ENCODE results near the gene BLOC1S1.
"Not testable (repeated sequence)": the region's sequence is repeated elsewhere in the genome, so short reads cannot be mapped to it uniquely, and the experiment has no call there.

Gene BLOC1S1

GRCh38 chr12:55757701-55758100, 41.9 kb downstream of the BLOC1S1 start:
- Histone ChIP-seq H2AFZ (ENCODE audit: low read depth, low read length) (no peak overlapping the region), H4K8ac (ENCODE audit: low read length) (no peak overlapping the region), H3K4me3 (ENCODE audit: insufficient read depth in 1 of 2, low read depth in 1 of 2, low read length in 2 of 2) (no peak overlapping the region), H2BK5ac (ENCODE audit: low read depth, low read length, poor library complexity, severe bottlenecking) (no peak overlapping the region), H3K4ac (ENCODE audit: low read depth in 1 of 2, low read length in 2 of 2) (no peak overlapping the region), H3K27ac (ENCODE audit: low read length, poor library complexity, severe bottlenecking) (no peak overlapping the region), H2AK5ac (ENCODE audit: low read length, severe bottlenecking) (no peak overlapping the region), H3K9ac (ENCODE audit: low read length) (no peak overlapping the region), H3K27me3 (ENCODE audit: control insufficient read depth in 1 of 2, insufficient read depth in 1 of 2, low read length in 2 of 2) (no peaks in the 10 kb centered on the region), H3K4me1 (ENCODE audit: control insufficient read depth, insufficient read depth, low read depth, low read length) (no peaks in the 10 kb centered on the region), H2BK12ac (ENCODE audit: low read length in 2 of 2) (no peak overlapping the region), H2BK15ac (ENCODE audit: low read depth, poor library complexity, severe bottlenecking) (no peak overlapping the region), H3K79me1 (replicated peaks; ENCODE audit: low read length, poor library complexity, severe bottlenecking) (peaks cover 14% of the 10 kb centered on the region), H3K14ac (ENCODE audit: low read length in 2 of 2) (no peak overlapping the region), H3K23ac (ENCODE audit: low read length in 2 of 2) (no peak overlapping the region), H3K4me2 (ENCODE audit: low read length, poor library complexity, severe bottlenecking) (no peak overlapping the region), H3K18ac (ENCODE audit: low read depth in 1 of 2, low read length in 2 of 2) (no peak overlapping the region), H3K36me3 (ENCODE audit: control insufficient read depth in 1 of 2, insufficient read depth in 2 of 2, low read depth in 1 of 2, low read length in 2 of 2) (peaks cover 35 to 92% of the 10 kb centered on the region in 2 experiments), H3K9me3 (ENCODE audit: control insufficient read depth, low read length) (no peaks in the 10 kb centered on the region), H2BK120ac (ENCODE audit: low read depth, low read length) (no peak overlapping the region), H4K91ac (ENCODE audit: low read length) (no peak overlapping the region)
- 86% methylated on average over 2 of the region's 2 CpGs for WGBS
- DNase-seq: no peak

GRCh38 chr12:55758575-55758974, 42.7 kb downstream of the BLOC1S1 start:
- H2BK120ac ChIP-seq (ENCODE audit: low read depth, low read length); H3K23ac ChIP-seq (ENCODE audit: low read length in 2 of 2); H2AK5ac ChIP-seq (ENCODE audit: low read length, severe bottlenecking); H3K4me2 ChIP-seq (ENCODE audit: low read length, poor library complexity, severe bottlenecking); H4K91ac ChIP-seq (ENCODE audit: low read length); H3K14ac ChIP-seq (ENCODE audit: low read length in 2 of 2); H3K9ac ChIP-seq (ENCODE audit: low read length); H4K8ac ChIP-seq (ENCODE audit: low read length); H3K9me3 ChIP-seq (ENCODE audit: control insufficient read depth, low read length); H2BK5ac ChIP-seq (ENCODE audit: low read depth, low read length, poor library complexity, severe bottlenecking); H3K4me1 ChIP-seq (ENCODE audit: control insufficient read depth, insufficient read depth, low read depth, low read length); H2AFZ ChIP-seq (ENCODE audit: low read depth, low read length); H2BK12ac ChIP-seq (ENCODE audit: low read length in 2 of 2); H2BK15ac ChIP-seq (ENCODE audit: low read depth, poor library complexity, severe bottlenecking); H3K4me3 ChIP-seq (ENCODE audit: insufficient read depth in 1 of 2, low read depth in 1 of 2, low read length in 2 of 2); H3K27me3 ChIP-seq (ENCODE audit: control insufficient read depth in 1 of 2, insufficient read depth in 1 of 2, low read length in 2 of 2); H3K18ac ChIP-seq (ENCODE audit: low read depth in 1 of 2, low read length in 2 of 2); H3K27ac ChIP-seq (ENCODE audit: low read length, poor library complexity, severe bottlenecking); H3K4ac ChIP-seq (ENCODE audit: low read depth in 1 of 2, low read length in 2 of 2); DNase-seq: not testable (repeated sequence)
- WGBS: 98% methylated on average over 4 of the region's 4 CpGs
- peaks cover 15% of the 10 kb centered on the region for H3K79me1 ChIP-seq (replicated peaks; ENCODE audit: low read length, poor library complexity, severe bottlenecking)
- H3K36me3 ChIP-seq (ENCODE audit: control insufficient read depth in 1 of 2, insufficient read depth in 2 of 2, low read depth in 1 of 2, low read length in 2 of 2): peaks cover 36 to 91% of the 10 kb centered on the region in 2 experiments

GRCh38 chr12:55760663-55761062, 44.8 kb downstream of the BLOC1S1 start:
- Histone ChIP-seq H3K23ac (ENCODE audit: low read length in 2 of 2) (no peak overlapping the region), H2BK15ac (ENCODE audit: low read depth, poor library complexity, severe bottlenecking) (no peak overlapping the region), H4K91ac (ENCODE audit: low read length) (no peak overlapping the region), H3K14ac (ENCODE audit: low read length in 2 of 2) (no peak overlapping the region), H3K9ac (ENCODE audit: low read length) (no peak overlapping the region), H3K27ac (ENCODE audit: low read length, poor library complexity, severe bottlenecking) (no peak overlapping the region), H3K79me1 (replicated peaks; ENCODE audit: low read length, poor library complexity, severe bottlenecking) (peaks cover 16% of the 10 kb centered on the region), H2BK12ac (ENCODE audit: low read length in 2 of 2) (no peak overlapping the region), H3K36me3 (ENCODE audit: control insufficient read depth in 1 of 2, insufficient read depth in 2 of 2, low read depth in 1 of 2, low read length in 2 of 2) (peaks cover 36 to 82% of the 10 kb centered on the region in 2 experiments), H2BK120ac (ENCODE audit: low read depth, low read length) (no peak overlapping the region), H3K4me1 (ENCODE audit: control insufficient read depth, insufficient read depth, low read depth, low read length) (no peaks in the 10 kb centered on the region), H2AFZ (ENCODE audit: low read depth, low read length) (no peak overlapping the region), H4K8ac (ENCODE audit: low read length) (no peak overlapping the region), H2BK5ac (ENCODE audit: low read depth, low read length, poor library complexity, severe bottlenecking) (no peak overlapping the region), H3K27me3 (ENCODE audit: control insufficient read depth in 1 of 2, insufficient read depth in 1 of 2, low read length in 2 of 2) (no peaks in the 10 kb centered on the region), H3K18ac (ENCODE audit: low read depth in 1 of 2, low read length in 2 of 2) (no peak overlapping the region), H2AK5ac (ENCODE audit: low read length, severe bottlenecking) (no peak overlapping the region), H3K9me3 (ENCODE audit: control insufficient read depth, low read length) (no peaks in the 10 kb centered on the region), H3K4me3 (ENCODE audit: insufficient read depth in 1 of 2, low read depth in 1 of 2, low read length in 2 of 2) (no peak overlapping the region), H3K4me2 (ENCODE audit: low read length, poor library complexity, severe bottlenecking) (no peak overlapping the region), H3K4ac (ENCODE audit: low read depth in 1 of 2, low read length in 2 of 2) (no peak overlapping the region)
- 100% methylated on average over 6 of the region's 6 CpGs for WGBS
- DNase-seq: no peak

GRCh38 chr12:55762646-55763045, 46.8 kb downstream of the BLOC1S1 start:
- H4K8ac ChIP-seq (ENCODE audit: low read length): no peak overlapping the region
- H2BK120ac ChIP-seq (ENCODE audit: low read depth, low read length): no peak overlapping the region
- H3K4me3 ChIP-seq (ENCODE audit: insufficient read depth in 1 of 2, low read depth in 1 of 2, low read length in 2 of 2): no peak overlapping the region
- H2BK12ac ChIP-seq (ENCODE audit: low read length in 2 of 2): no peak overlapping the region
- no peak for DNase-seq
- H3K4me1 ChIP-seq (ENCODE audit: control insufficient read depth, insufficient read depth, low read depth, low read length): peaks cover 2% of the 10 kb centered on the region
- H3K14ac ChIP-seq (ENCODE audit: low read length in 2 of 2): no peak overlapping the region
- no peak overlapping the region for H2AFZ ChIP-seq (ENCODE audit: low read depth, low read length)
- H2BK5ac ChIP-seq (ENCODE audit: low read depth, low read length, poor library complexity, severe bottlenecking): no peak overlapping the region
- H3K9ac ChIP-seq (ENCODE audit: low read length): no peak overlapping the region
- H3K27me3 ChIP-seq (ENCODE audit: control insufficient read depth in 1 of 2, insufficient read depth in 1 of 2, low read length in 2 of 2): no peaks in the 10 kb centered on the region
- no peak overlapping the region for H2BK15ac ChIP-seq (ENCODE audit: low read depth, poor library complexity, severe bottlenecking)
- H3K4ac ChIP-seq (ENCODE audit: low read depth in 1 of 2, low read length in 2 of 2): no peak overlapping the region
- no peak overlapping the region for H3K4me2 ChIP-seq (ENCODE audit: low read length, poor library complexity, severe bottlenecking)
- peaks cover 23% of the 10 kb centered on the region for H3K79me1 ChIP-seq (replicated peaks; ENCODE audit: low read length, poor library complexity, severe bottlenecking)
- H3K18ac ChIP-seq (ENCODE audit: low read depth in 1 of 2, low read length in 2 of 2): no peak overlapping the region
- no peak overlapping the region for H2AK5ac ChIP-seq (ENCODE audit: low read length, severe bottlenecking)
- no peak overlapping the region for H3K23ac ChIP-seq (ENCODE audit: low read length in 2 of 2)
- no peaks in the 10 kb centered on the region for H3K9me3 ChIP-seq (ENCODE audit: control insufficient read depth, low read length)
- H3K27ac ChIP-seq (ENCODE audit: low read length, poor library complexity, severe bottlenecking): no peak overlapping the region
- no peak overlapping the region for H4K91ac ChIP-seq (ENCODE audit: low read length)
- peaks cover 44 to 77% of the 10 kb centered on the region in 2 experiments for H3K36me3 ChIP-seq (ENCODE audit: control insufficient read depth in 1 of 2, insufficient read depth in 2 of 2, low read depth in 1 of 2, low read length in 2 of 2)

Data from mesenchymal stem cell (in vitro differentiated cells and primary cell).